HepG2 (cell line): ENCODE data around the gene TAOK3. TPM values are rescaled to one million over a fixed set of nuclear protein-coding genes. Genes with fewer than 3 reads are reported as not detected.
A peak's percentile ranks its signal among the peaks of the same experiment; 100 is the strongest.

Experiments used
- BHLHE40 ChIP-seq: IDR thresholded peaks from 2 replicates; pipeline ENCODE4 v1.6.1; 2011; ENCODE audit warnings: low read length, improper control_type of control experiment
- CREB1 ChIP-seq, 2 experiments: fragments of 450-650 bp in 1 of 2; IDR thresholded peaks; 2 replicates each; pipeline ENCODE4 v1.6.1; 2016 to 2017; ENCODE audit warnings: control low read depth in 1 of 2, mild to moderate bottlenecking in 1 of 2, missing compliant biosample characterization in 1 of 2, missing genetic modification characterization in 1 of 2
- EED ChIP-seq: sonication (generic); formaldehyde crosslinking; IDR thresholded peaks from 2 replicates; pipeline ENCODE4 v1.5.0; 2020; ENCODE audit warnings: mild to moderate bottlenecking, missing genetic modification reagents
- ETV6 ChIP-seq: sonication (generic); formaldehyde crosslinking; conservative IDR thresholded peaks from 2 replicates; pipeline ENCODE4 v1.4.0; 2020; ENCODE audit warnings: missing genetic modification reagents
- HNF4A ChIP-seq: sonication (generic); formaldehyde crosslinking; IDR thresholded peaks from 2 replicates; pipeline ENCODE4 v1.4.0; 2020; ENCODE audit warnings: missing genetic modification reagents
- SAFB2 ChIP-seq: sonication (generic); formaldehyde crosslinking; IDR thresholded peaks from 2 replicates; pipeline ENCODE4 v1.5.1; 2020; ENCODE audit warnings: missing genetic modification reagents, low read depth, mild to moderate bottlenecking, borderline replicate concordance
- SP5 ChIP-seq: IDR thresholded peaks from 2 replicates; pipeline ENCODE4 v1.6.1; 2016; ENCODE audit warnings: low read depth, borderline replicate concordance
- TCF12 ChIP-seq, 2 experiments: fragments of 450-650 bp in 1 of 2; sonication (generic) in 1 of 2; formaldehyde crosslinking in 1 of 2; IDR thresholded peaks; 2 replicates each; pipeline versions ENCODE4 v1.6.1 to v1.8.0; 2017 to 2022; ENCODE audit warnings: antibody characterized with exemption in 1 of 2, mild to moderate bottlenecking in 1 of 2, missing genetic modification reagents in 1 of 2, moderate library complexity in 1 of 2
- ZBTB8A ChIP-seq: sonication (generic); formaldehyde crosslinking; IDR thresholded peaks from 2 replicates; pipeline ENCODE4 v1.4.0; 2020; ENCODE audit warnings: mild to moderate bottlenecking, low read depth, missing genetic modification reagents, borderline replicate concordance
- ZFP1 ChIP-seq: IDR thresholded peaks from 2 replicates; pipeline ENCODE4 v1.6.1; 2016
- ZMYM3 ChIP-seq: sonication (generic); formaldehyde crosslinking; IDR thresholded peaks from 2 replicates; pipeline ENCODE4 v1.5.1; 2020; ENCODE audit warnings: mild to moderate bottlenecking, missing genetic modification reagents
- ZNF335 ChIP-seq: sonication (generic); formaldehyde crosslinking; IDR thresholded peaks from 2 replicates; pipeline ENCODE4 v1.4.0; 2020; ENCODE audit warnings: missing genetic modification reagents
- ZNF382 ChIP-seq: sonication (generic); formaldehyde crosslinking; IDR thresholded peaks from 2 replicates; pipeline ENCODE4 v1.5.0; 2020; ENCODE audit warnings: missing genetic modification reagents, mild to moderate bottlenecking, borderline replicate concordance
- ZNF770 ChIP-seq: sonication (generic); formaldehyde crosslinking; IDR thresholded peaks from 2 replicates; pipeline ENCODE4 v1.5.0; 2020; ENCODE audit warnings: mild to moderate bottlenecking, missing genetic modification reagents
- ZNF879 ChIP-seq: sonication (generic); formaldehyde crosslinking; IDR thresholded peaks from 2 replicates; pipeline ENCODE4 v1.8.1; 2023; ENCODE audit warnings: missing genetic modification reagents
- ZSCAN12 ChIP-seq: sonication (generic); formaldehyde crosslinking; IDR thresholded peaks from 2 replicates; pipeline ENCODE4 v1.9.0; 2021; ENCODE audit warnings: mild to moderate bottlenecking, missing genetic modification reagents
- ZSCAN21 ChIP-seq: sonication (generic); formaldehyde crosslinking; IDR thresholded peaks from 2 replicates; pipeline ENCODE4 v1.8.0; 2022; ENCODE audit warnings: mild to moderate bottlenecking, missing genetic modification reagents, moderate library complexity, borderline replicate concordance
- polyA plus RNA-seq, 8 experiments: library from polyadenylated mRNA; depleted of rRNA in 3 of 8; stranded (reverse) in 7 of 8; unstranded in 1 of 8; fragments of >200 nt; fragmentation: Illumina TruSeq in 4 of 8; extraction: Trizol in 4 of 8; gene quantifications; 2 replicates each; pipeline versions ENCODE4 v1.2.1 to v1.2.3, GENCODE V29; 2011 to 2016; ENCODE audit warnings: low read depth in 4 of 8, missing spikeins in 1 of 8, mixed read lengths in 1 of 8; ENCODE audit not compliant: insufficient read depth in 1 of 8
- total RNA-seq, 5 experiments: library from RNA; depleted of rRNA; stranded (reverse); fragments of >200 nt; fragmentation: Illumina TruSeq; extraction: Trizol; gene quantifications; 2 replicates each; pipeline ENCODE4 v1.2.3, GENCODE V29; 2016; ENCODE audit warnings: low read depth in 1 of 5
- TF ChIP-seq, protein P1 (sequence below), 2 experiments: fragments of 450-650 bp in 1 of 2; sonication (generic) in 1 of 2; formaldehyde crosslinking in 1 of 2; IDR thresholded peaks; 2 replicates each; pipeline versions ENCODE4 v1.6.1 to v1.8.0; 2016 to 2022; ENCODE audit warnings: antibody characterized with exemption in 1 of 2, mild to moderate bottlenecking in 1 of 2, missing genetic modification reagents in 1 of 2

Gene TAOK3
- total and polyA plus RNA-seq, 2 of the 13 experiments (the other 11 are each of a cell fraction or from before 2014, with no cell fraction given): 10.4 to 12.3 TPM

DNA sequence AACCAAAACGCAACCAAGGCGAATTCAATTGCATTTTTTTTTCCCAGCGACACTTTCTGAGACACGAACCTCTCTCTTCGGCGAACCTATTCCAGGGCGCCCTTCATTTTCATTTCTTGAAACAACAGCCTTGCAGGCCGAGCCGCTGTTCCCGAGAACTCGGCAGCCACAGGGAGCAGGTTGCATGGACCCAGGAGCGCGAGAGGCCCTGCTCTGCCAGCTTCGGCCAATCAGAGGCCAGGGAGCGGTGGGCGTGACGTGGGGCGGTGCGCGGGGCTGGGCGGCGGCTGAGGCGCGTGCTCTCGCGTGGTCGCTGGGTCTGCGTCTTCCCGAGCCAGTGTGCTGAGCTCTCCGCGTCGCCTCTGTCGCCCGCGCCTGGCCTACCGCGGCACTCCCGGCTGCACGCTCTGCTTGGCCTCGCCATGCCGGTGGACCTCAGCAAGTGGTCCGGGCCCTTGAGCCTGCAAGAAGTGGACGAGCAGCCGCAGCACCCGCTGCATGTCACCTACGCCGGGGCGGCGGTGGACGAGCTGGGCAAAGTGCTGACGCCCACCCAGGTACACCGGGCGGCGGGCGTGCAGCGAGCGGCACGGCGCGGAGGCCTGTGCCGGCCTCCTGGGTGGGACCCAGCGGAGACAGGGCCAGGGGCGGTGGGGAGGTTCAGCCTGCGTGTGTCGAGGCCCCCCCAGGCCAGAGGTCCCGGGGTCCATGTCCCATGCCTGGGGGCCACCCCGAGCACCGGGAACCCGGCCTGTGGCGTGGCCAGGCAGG lies 236.7 kb downstream of the TAOK3 start, which contains the start of gene PEBP1 (continued):
- TF ChIP-seq ZNF770 (peak; percentile 30; the same call in 1 of the 2 replicates), ZFP1 (CRISPR knock-in tag) (no peak), HNF4A (peak; percentile 71), ETV6 (CRISPR knock-in tag) (no peak), SP5 (peak; percentile 74), BHLHE40 (peak; percentile 69), CREB1 (IDR thresholded peaks at IDR 0.05) (peak; percentile 87), CREB1 (CRISPR knock-in tag; IDR thresholded peaks at IDR 0.05) (no peak), ZNF879 (0 out of 2 replicates have a peak, but pooled peaks have one; percentile 79), SAFB2 (CRISPR knock-in tag) (peak; percentile 95; the same call in 1 of the 2 replicates), ZSCAN21 (CRISPR knock-in tag) (peak; percentile 92; the same call in 1 of the 2 replicates), ZSCAN12 (peak; percentile 46; the same call in 1 of the 2 replicates), ZMYM3 (peak; percentile 92), EED (CRISPR knock-in tag) (peak; percentile 17; the same call in 1 of the 2 replicates), TCF12 (IDR thresholded peaks at IDR 0.05) (no peak), TCF12 (CRISPR knock-in tag; IDR thresholded peaks at IDR 0.05) (no peak), ZBTB8A (CRISPR knock-in tag) (0 out of 2 replicates have a peak, but pooled peaks have one; percentile 59), ZNF335 (CRISPR knock-in tag) (peak; percentile 86), ZNF382 (CRISPR knock-in tag) (no peak)
- TF ChIP-seq, protein P1, sequence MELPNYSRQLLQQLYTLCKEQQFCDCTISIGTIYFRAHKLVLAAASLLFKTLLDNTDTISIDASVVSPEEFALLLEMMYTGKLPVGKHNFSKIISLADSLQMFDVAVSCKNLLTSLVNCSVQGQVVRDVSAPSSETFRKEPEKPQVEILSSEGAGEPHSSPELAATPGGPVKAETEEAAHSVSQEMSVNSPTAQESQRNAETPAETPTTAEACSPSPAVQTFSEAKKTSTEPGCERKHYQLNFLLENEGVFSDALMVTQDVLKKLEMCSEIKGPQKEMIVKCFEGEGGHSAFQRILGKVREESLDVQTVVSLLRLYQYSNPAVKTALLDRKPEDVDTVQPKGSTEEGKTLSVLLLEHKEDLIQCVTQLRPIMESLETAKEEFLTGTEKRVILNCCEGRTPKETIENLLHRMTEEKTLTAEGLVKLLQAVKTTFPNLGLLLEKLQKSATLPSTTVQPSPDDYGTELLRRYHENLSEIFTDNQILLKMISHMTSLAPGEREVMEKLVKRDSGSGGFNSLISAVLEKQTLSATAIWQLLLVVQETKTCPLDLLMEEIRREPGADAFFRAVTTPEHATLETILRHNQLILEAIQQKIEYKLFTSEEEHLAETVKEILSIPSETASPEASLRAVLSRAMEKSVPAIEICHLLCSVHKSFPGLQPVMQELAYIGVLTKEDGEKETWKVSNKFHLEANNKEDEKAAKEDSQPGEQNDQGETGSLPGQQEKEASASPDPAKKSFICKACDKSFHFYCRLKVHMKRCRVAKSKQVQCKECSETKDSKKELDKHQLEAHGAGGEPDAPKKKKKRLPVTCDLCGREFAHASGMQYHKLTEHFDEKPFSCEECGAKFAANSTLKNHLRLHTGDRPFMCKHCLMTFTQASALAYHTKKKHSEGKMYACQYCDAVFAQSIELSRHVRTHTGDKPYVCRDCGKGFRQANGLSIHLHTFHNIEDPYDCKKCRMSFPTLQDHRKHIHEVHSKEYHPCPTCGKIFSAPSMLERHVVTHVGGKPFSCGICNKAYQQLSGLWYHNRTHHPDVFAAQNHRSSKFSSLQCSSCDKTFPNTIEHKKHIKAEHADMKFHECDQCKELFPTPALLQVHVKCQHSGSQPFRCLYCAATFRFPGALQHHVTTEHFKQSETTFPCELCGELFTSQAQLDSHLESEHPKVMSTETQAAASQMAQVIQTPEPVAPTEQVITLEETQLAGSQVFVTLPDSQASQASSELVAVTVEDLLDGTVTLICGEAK (IDR thresholded peaks at IDR 0.05): no peak
- TF ChIP-seq, protein P1 (CRISPR knock-in tag; IDR thresholded peaks at IDR 0.05): peak; percentile 60
